Upper lobe of left lung (tissue), 4 donors: ENCODE measurements around the gene SUSD2.

ENCODE experiments used
- EP300 ChIP-seq, 4 donors: sonication (generic); formaldehyde crosslinking; IDR thresholded peaks; one replicate each; pipeline ENCODE4 v1.5.1; 2017; ENCODE audit warnings: antibody characterized with exemption in 4 of 4, control low read depth in 2 of 4
- POLR2A ChIP-seq, 4 donors: fragments of 450-650 bp; IDR thresholded peaks; one replicate each; pipeline ENCODE4 v1.5.1; 2016 to 2017; ENCODE audit warnings: antibody characterized with exemption in 4 of 4, mild to moderate bottlenecking in 2 of 4
- POLR2AphosphoS5 ChIP-seq, 2 donors: sonication (generic); formaldehyde crosslinking; IDR thresholded peaks; one replicate each; pipeline ENCODE4 v1.5.1; 2017; ENCODE audit warnings: antibody characterized with exemption in 2 of 2
- TF ChIP-seq, protein P1 (sequence below), 6 experiments: fragments of 450-650 bp in 4 of 6; fragments of 200-600 bp in 2 of 6; sonication (generic) in 2 of 6; IDR thresholded peaks; one replicate each; pipeline ENCODE4 v1.5.1; 2016 to 2019; ENCODE audit warnings: antibody characterized with exemption in 6 of 6

DNA sequence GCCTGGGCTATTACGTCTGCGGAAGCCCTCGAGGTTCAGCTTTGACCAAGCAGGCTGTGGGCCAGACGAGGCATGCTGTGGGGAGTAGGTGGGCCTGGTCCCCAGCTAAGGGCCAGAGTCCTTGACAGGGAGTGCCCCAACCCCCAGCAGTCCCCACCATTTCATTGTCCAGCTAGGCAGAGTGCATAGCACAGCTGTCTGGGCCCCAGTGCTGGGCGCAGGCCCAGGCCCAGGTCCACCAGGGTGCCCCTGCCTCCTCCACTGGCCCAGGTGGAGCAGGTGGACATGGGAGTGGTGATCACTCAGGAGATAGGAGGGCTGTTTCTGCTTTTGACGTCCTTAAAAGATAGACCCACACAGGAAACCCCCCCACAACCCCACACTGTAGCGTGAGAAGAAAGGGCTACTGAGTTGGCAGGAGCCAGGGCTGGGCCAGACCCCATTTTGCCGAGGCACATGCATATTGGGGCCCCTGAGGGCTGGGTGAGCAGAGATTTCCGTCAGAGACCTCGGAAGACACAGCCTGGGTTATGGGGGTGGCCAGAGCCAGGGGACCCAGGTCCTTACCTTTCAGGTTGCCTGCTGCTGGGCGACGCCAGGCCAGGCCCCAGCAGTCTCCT, 11.7 kb upstream of the SUSD2 start:
- TF ChIP-seq, protein P1, sequence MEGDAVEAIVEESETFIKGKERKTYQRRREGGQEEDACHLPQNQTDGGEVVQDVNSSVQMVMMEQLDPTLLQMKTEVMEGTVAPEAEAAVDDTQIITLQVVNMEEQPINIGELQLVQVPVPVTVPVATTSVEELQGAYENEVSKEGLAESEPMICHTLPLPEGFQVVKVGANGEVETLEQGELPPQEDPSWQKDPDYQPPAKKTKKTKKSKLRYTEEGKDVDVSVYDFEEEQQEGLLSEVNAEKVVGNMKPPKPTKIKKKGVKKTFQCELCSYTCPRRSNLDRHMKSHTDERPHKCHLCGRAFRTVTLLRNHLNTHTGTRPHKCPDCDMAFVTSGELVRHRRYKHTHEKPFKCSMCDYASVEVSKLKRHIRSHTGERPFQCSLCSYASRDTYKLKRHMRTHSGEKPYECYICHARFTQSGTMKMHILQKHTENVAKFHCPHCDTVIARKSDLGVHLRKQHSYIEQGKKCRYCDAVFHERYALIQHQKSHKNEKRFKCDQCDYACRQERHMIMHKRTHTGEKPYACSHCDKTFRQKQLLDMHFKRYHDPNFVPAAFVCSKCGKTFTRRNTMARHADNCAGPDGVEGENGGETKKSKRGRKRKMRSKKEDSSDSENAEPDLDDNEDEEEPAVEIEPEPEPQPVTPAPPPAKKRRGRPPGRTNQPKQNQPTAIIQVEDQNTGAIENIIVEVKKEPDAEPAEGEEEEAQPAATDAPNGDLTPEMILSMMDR (IDR thresholded peaks at IDR 0.05) = no peak
- TF ChIP-seq POLR2A (IDR thresholded peaks at IDR 0.05) (no peak), EP300 (IDR thresholded peaks at IDR 0.05) (no peak), POLR2AphosphoS5 (IDR thresholded peaks at IDR 0.05) (no peak)
